B cell (primary cell): Measurements from ENCODE around the gene IKZF3. TPM values are rescaled to one million over a fixed set of nuclear protein-coding genes. Genes with fewer than 3 reads are reported as not detected.

Source experiments
- ATAC-seq: fragments of 200-7000 bp; cut with Tn5 transposase; one replicate; pipeline ENCODE4 v1.10.0; 2021; ENCODE audit warnings: low read depth, mild to moderate bottlenecking, moderate number of reproducible peaks, moderate library complexity
- CTCF ChIA-PET: fragments of 350-600 bp; sonication (Branson Sonifier 250); formaldehyde crosslinking; loops from one replicate; lab custom pipeline; 2021; ENCODE audit warnings: antibody characterized with exemption, inconsistent platforms; lab: Charles Lee
- POLR2A ChIA-PET: fragments of 350-600 bp; sonication (Branson Sonifier 250); formaldehyde crosslinking; loops from one replicate; lab custom pipeline; 2021; ENCODE audit warnings: antibody characterized with exemption; lab: Charles Lee
- DNase-seq: peaks from one replicate; pipeline ENCODE4 v3.0.0; 2013
- H2AFZ ChIP-seq: 2 replicates; pipeline ENCODE4 v1.6.1; 2012; ENCODE audit warnings: mild to moderate bottlenecking, low read depth, low read length; ENCODE audit not compliant: insufficient read depth, poor library complexity, severe bottlenecking
- H3K27ac ChIP-seq, 2 donors: 1 replicate in 1 of 2; 2 replicates in 1 of 2; pipeline ENCODE4 v1.5.1; 2012 to 2013; ENCODE audit warnings: low read length in 2 of 2, mild to moderate bottlenecking in 2 of 2, moderate library complexity in 1 of 2
- H3K27me3 ChIP-seq, 4 experiments: fragments of 200-600 bp in 1 of 4; sonication (generic) in 1 of 4; replicated peaks in 1 of 4; 1 replicate in 2 of 4; 2 replicates in 2 of 4; pipeline versions ENCODE4 v1.6.1 to v1.7.0; 2013 to 2016; ENCODE audit warnings: low read length in 3 of 4, mild to moderate bottlenecking in 2 of 4, mixed read lengths in 1 of 4, moderate library complexity in 1 of 4; ENCODE audit not compliant: insufficient read depth in 4 of 4, control insufficient read depth in 3 of 4; ENCODE audit errors: control extremely low read depth in 1 of 4
- H3K36me3 ChIP-seq, 2 experiments: replicated peaks in 1 of 2; 1 replicate in 1 of 2; 2 replicates in 1 of 2; pipeline versions ENCODE4 v1.6.1 to v1.7.1; 2013; ENCODE audit warnings: low read length in 1 of 2; ENCODE audit not compliant: insufficient read depth in 2 of 2, control insufficient read depth in 1 of 2; ENCODE audit errors: control extremely low read depth in 1 of 2, extremely low read depth in 1 of 2
- H3K4me1 ChIP-seq, 2 donors: fragments of 200-600 bp in 1 of 2; sonication (generic) in 1 of 2; 1 replicate in 1 of 2; 2 replicates in 1 of 2; pipeline versions ENCODE4 v1.5.1 to v1.6.1; 2013 to 2017; ENCODE audit warnings: low read length in 2 of 2; ENCODE audit not compliant: control insufficient read depth in 2 of 2, insufficient read depth in 2 of 2
- H3K4me2 ChIP-seq: replicated peaks from 2 replicates; pipeline ENCODE3; 2012; ENCODE audit warnings: mild to moderate bottlenecking, low read depth, low read length; ENCODE audit not compliant: poor library complexity, severe bottlenecking
- H3K4me3 ChIP-seq, 5 experiments: fragments of 200-600 bp in 1 of 5; sonication (generic) in 1 of 5; 1 replicate in 3 of 5; 2 replicates in 2 of 5; pipeline versions ENCODE4 v1.5.1 to v1.7.0; 2011 to 2016; ENCODE audit warnings: low read length in 4 of 5, mild to moderate bottlenecking in 4 of 5, low read depth in 2 of 5, control low read depth in 1 of 5, moderate library complexity in 1 of 5; ENCODE audit not compliant: insufficient read depth in 1 of 5; ENCODE audit errors: control extremely low read depth in 1 of 5, extremely low read depth in 1 of 5
- H3K79me2 ChIP-seq: fragments of 200-600 bp; sonication (generic); one replicate; pipeline ENCODE4 v1.6.0; 2016; ENCODE audit warnings: low read length; ENCODE audit not compliant: control insufficient read depth, insufficient read depth
- H3K9ac ChIP-seq: fragments of 200-600 bp; sonication (generic); 2 replicates; pipeline ENCODE4 v1.6.1; 2017; ENCODE audit warnings: mild to moderate bottlenecking, low read length, moderate library complexity
- H3K9me3 ChIP-seq, 3 donors: one replicate each; pipeline versions ENCODE4 v1.6.1 to v1.7.1; 2013; ENCODE audit warnings: low read length in 2 of 3; ENCODE audit not compliant: control insufficient read depth in 2 of 3, insufficient read depth in 1 of 3; ENCODE audit errors: control extremely low read depth in 1 of 3
- H4K20me1 ChIP-seq: 2 replicates; pipeline ENCODE4 v1.6.0; 2012; ENCODE audit warnings: mild to moderate bottlenecking, low read length; ENCODE audit not compliant: insufficient read depth, control insufficient read depth, poor library complexity, severe bottlenecking
- H3K27ac Mint-ChIP-seq: one replicate; pipeline ENCODE4 v1.8.0; 2021; ENCODE audit warnings: mixed read lengths
- H3K27me3 Mint-ChIP-seq: one replicate; pipeline ENCODE4 v1.8.0; 2021; ENCODE audit warnings: mixed read lengths
- H3K4me1 Mint-ChIP-seq: one replicate; pipeline ENCODE4 v1.8.0; 2021; ENCODE audit warnings: mixed read lengths
- H3K4me3 Mint-ChIP-seq: one replicate; pipeline ENCODE4 v1.8.0; 2021; ENCODE audit warnings: mixed read lengths
- H3K9me3 Mint-ChIP-seq: one replicate; pipeline ENCODE4 v1.8.0; 2022; ENCODE audit warnings: mixed read lengths; ENCODE audit not compliant: insufficient read depth
- EZH2 ChIP-seq: IDR thresholded peaks from 2 replicates; pipeline ENCODE4 v1.6.1; 2012; ENCODE audit warnings: borderline replicate concordance, low read depth, mild to moderate bottlenecking, moderate library complexity, low read length; ENCODE audit not compliant: insufficient read depth, poor library complexity, severe bottlenecking
- WGBS: methylation state at CpG from one replicate; pipeline ENCODE4 v1.1.5; 2013; ENCODE audit warnings: missing lambda C conversion rate; ENCODE audit not compliant: insufficient coverage; 5-methylcytosine and 5-hydroxymethylcytosine counted together
- intact Hi-C: fragments of 100-400 bp; cut with micrococcal nuclease; formaldehyde crosslinking; loops from one replicate; pipeline ENCODE4 v1.10.0; 2022
- polyA plus RNA-seq: library from polyadenylated mRNA; depleted of rRNA; stranded (reverse); fragments of >200 nt; gene quantifications from 2 replicates; pipeline ENCODE4 v1.2.3, GENCODE V29; 2012
- total RNA-seq, 2 donors: library from RNA; stranded (reverse); fragments of 120-200 nt in 1 of 2; gene quantifications; 1 replicate in 1 of 2; 2 replicates in 1 of 2; pipeline versions ENCODE4 v1.2.3 to v1.2.4, GENCODE V29; 2013 to 2022
- TF ChIP-seq, protein P1 (sequence below): fragments of 200-600 bp; IDR thresholded peaks from one replicate; pipeline ENCODE4 v1.8.0; 2022; ENCODE audit warnings: antibody characterized with exemption, mild to moderate bottlenecking

Gene IKZF3
- total and polyA plus RNA-seq, 2 donors (not counting 1 experiment from before 2014, with no cell fraction given): 63.0 to 178 TPM

DNA sequence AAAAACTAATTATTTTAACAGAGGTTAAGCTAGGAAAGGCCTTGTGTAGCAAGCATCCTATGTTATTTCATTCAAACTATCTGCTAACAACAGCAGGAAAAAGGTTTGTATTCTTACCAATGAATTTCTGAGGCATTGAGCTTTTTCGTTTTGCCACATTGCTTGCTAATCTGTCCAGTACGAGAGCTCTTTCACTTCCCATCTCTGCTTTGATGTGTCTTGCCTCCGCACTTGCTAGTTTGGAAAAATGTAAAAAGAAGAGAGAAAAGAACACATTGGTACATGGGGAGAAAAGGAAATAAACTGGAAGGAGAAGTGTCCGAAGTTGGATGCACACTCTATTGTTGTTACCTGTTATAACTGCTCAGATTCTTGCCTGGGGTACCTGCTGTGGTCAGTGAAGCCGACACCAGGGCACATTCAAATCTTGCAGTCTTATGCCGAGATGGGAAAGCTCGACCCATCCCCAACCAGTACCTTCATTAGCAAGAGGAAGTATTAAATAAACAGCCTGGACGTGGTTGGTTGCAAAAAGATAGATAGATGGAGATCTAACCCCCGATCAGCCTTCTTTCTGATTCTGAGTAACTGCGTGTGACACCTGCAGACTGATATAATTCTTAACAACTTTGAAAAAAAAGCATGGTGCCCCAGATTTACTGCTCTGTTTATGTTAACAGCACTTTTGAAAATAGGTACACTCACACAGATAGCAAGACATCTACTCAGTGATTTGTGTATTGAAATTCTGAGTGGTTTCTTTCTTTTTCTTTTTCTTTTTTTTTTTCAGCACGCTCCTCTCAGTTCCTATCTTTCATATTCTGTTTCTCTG is 86.4 kb downstream of the IKZF3 start:
- Histone ChIP-seq H3K9ac (peak overlapping the region; percentile 74), H3K4me2 (peak overlapping the region; percentile 77)

More for the DNA sequence above, 86.4 kb downstream of the IKZF3 start:
- DNase-seq (peak; percentile 59), ATAC-seq (peak; percentile 36)
- Mint-ChIP-seq H3K27ac (peak overlapping the region; percentile 93), H3K4me1 (peaks cover 81% of the 10 kb centered on the region), H3K4me3 (peak overlapping the region; percentile 89), H3K27me3 (no peaks in the 10 kb centered on the region), H3K9me3 (no peaks in the 10 kb centered on the region)
- Histone ChIP-seq H2AFZ (no peak overlapping the region), H3K4me1 (peaks cover 80 to 90% of the 10 kb centered on the region in 2 donors), H3K27me3 (no peaks in the 10 kb centered on the region), H3K36me3 (peaks cover 3 to 54% of the 10 kb centered on the region in 2 experiments), H3K79me2 (peaks cover 95% of the 10 kb centered on the region), H3K27ac (peak overlapping the region; percentile 33 to 86), H4K20me1 (no peaks in the 10 kb centered on the region), H3K4me3 (peak overlapping the region; percentile 17 to 86 (median 51)), H3K9me3 (no peaks in the 10 kb centered on the region)
- ChIA-PET CTCF (interaction anchor here (0.8 to 3.5 kb wide), 10 partner anchors 13 to 202 kb away, joined by 3 to 32 read pairs (median 5); partner anchors contain the start of gene PSMD3), POLR2A (interaction anchor here (0.9 to 3.9 kb wide), 3 partner anchors 8 to 22 kb away, joined by 4 to 46 read pairs (median 7); no protein-coding TSS in a partner anchor)
- 8% methylated on average over 5 of the region's 11 CpGs for WGBS
- TF ChIP-seq, protein P1, sequence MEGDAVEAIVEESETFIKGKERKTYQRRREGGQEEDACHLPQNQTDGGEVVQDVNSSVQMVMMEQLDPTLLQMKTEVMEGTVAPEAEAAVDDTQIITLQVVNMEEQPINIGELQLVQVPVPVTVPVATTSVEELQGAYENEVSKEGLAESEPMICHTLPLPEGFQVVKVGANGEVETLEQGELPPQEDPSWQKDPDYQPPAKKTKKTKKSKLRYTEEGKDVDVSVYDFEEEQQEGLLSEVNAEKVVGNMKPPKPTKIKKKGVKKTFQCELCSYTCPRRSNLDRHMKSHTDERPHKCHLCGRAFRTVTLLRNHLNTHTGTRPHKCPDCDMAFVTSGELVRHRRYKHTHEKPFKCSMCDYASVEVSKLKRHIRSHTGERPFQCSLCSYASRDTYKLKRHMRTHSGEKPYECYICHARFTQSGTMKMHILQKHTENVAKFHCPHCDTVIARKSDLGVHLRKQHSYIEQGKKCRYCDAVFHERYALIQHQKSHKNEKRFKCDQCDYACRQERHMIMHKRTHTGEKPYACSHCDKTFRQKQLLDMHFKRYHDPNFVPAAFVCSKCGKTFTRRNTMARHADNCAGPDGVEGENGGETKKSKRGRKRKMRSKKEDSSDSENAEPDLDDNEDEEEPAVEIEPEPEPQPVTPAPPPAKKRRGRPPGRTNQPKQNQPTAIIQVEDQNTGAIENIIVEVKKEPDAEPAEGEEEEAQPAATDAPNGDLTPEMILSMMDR: no peak
- no peak for TF ChIP-seq EZH2
- intact Hi-C loops: loop anchor here (1.0 to 5.0 kb wide), 2 partner anchors 17 to 205 kb away; partner anchors contain the start of gene PSMD3
